CD4-positive, alpha-beta T cell (primary cell): Measurements from ENCODE around the gene BOLA3. TPM values are rescaled to one million over a fixed set of nuclear protein-coding genes. Genes with fewer than 3 reads are reported as not detected.

Source experiments
- ATAC-seq: fragments of 200-7000 bp; cut with Tn5 transposase; one replicate; pipeline ENCODE4 v1.10.0; 2022; ENCODE audit warnings: mild to moderate bottlenecking; ENCODE audit not compliant: poor library complexity
- CTCF ChIA-PET: fragments of 350-600 bp; sonication (Branson Sonifier 250); formaldehyde crosslinking; loops from one replicate; lab custom pipeline; 2021; ENCODE audit warnings: antibody characterized with exemption, inconsistent platforms; lab: Charles Lee
- POLR2A ChIA-PET: fragments of 350-600 bp; sonication (Branson Sonifier 250); formaldehyde crosslinking; loops from one replicate; lab custom pipeline; 2021; ENCODE audit warnings: antibody characterized with exemption, inconsistent platforms; lab: Charles Lee
- DNase-seq, 14 experiments: peaks; one replicate each; pipeline ENCODE4 v3.0.0-alpha.2; 2013 to 2020; ENCODE audit warnings: mixed read lengths in 2 of 14
- H3K27ac ChIP-seq, 2 donors: one replicate each; pipeline versions ENCODE4 v1.5.1 to v1.7.0; 2013; ENCODE audit warnings: low read length in 2 of 2, low read depth in 1 of 2, mild to moderate bottlenecking in 1 of 2
- H3K27me3 ChIP-seq, 2 experiments: 1 replicate in 1 of 2; 2 replicates in 1 of 2; pipeline versions ENCODE4 v1.6.1 to v1.7.0; 2013; ENCODE audit warnings: low read length in 2 of 2, control low read depth in 1 of 2, mild to moderate bottlenecking in 1 of 2, moderate library complexity in 1 of 2; ENCODE audit not compliant: insufficient read depth in 2 of 2, control insufficient read depth in 1 of 2
- H3K36me3 ChIP-seq: one replicate; pipeline ENCODE4 v1.6.1; 2013; ENCODE audit warnings: low read length, control low read depth; ENCODE audit not compliant: insufficient read depth
- H3K4me1 ChIP-seq: one replicate; pipeline ENCODE4 v1.6.1; 2013; ENCODE audit warnings: low read length, control low read depth; ENCODE audit not compliant: insufficient read depth
- H3K4me3 ChIP-seq: one replicate; pipeline ENCODE4 v1.5.1; 2013; ENCODE audit warnings: mild to moderate bottlenecking, low read length, moderate library complexity
- H3K9me3 ChIP-seq, 2 experiments: 1 replicate in 1 of 2; 2 replicates in 1 of 2; pipeline versions ENCODE4 v1.6.1 to v1.7.0; 2013; ENCODE audit warnings: low read length in 2 of 2, mild to moderate bottlenecking in 2 of 2, control low read depth in 1 of 2, moderate library complexity in 1 of 2; ENCODE audit not compliant: control insufficient read depth in 1 of 2, insufficient read depth in 1 of 2
- H3K27ac Mint-ChIP-seq: one replicate; pipeline ENCODE4 v1.8.0; 2020; ENCODE audit warnings: mixed read lengths
- H3K27me3 Mint-ChIP-seq: one replicate; pipeline ENCODE4 v1.8.0; 2021; ENCODE audit warnings: mixed read lengths
- H3K36me3 Mint-ChIP-seq: one replicate; pipeline ENCODE4 v1.8.0; 2021; ENCODE audit warnings: low read depth, mixed read lengths
- H3K4me1 Mint-ChIP-seq: one replicate; pipeline ENCODE4 v1.8.0; 2021; ENCODE audit warnings: low read depth, mixed read lengths
- H3K4me3 Mint-ChIP-seq: one replicate; pipeline ENCODE4 v1.8.0; 2020; ENCODE audit warnings: mild to moderate bottlenecking, mixed read lengths
- H3K9me3 Mint-ChIP-seq: one replicate; pipeline ENCODE4 v1.8.0; 2020; ENCODE audit warnings: mixed read lengths
- intact Hi-C, 2 experiments: fragments of 100-400 bp; cut with DNase I in 1 of 2; cut with micrococcal nuclease in 1 of 2; formaldehyde crosslinking; loops; one replicate each; pipeline versions ENCODE4 v1.15.1 to v1.9.0; 2023 to 2025; cut with DNase I, micrococcal nuclease
- total RNA-seq, 174 experiments: library from RNA in 2 of 174; stranded (reverse) in 2 of 174; gene quantifications; one replicate each; pipeline ENCODE4 v1.2.3 and lab custom pipeline; 2021 to 2026
- TF ChIP-seq, protein P1 (sequence below): fragments of 200-600 bp; IDR thresholded peaks from one replicate; pipeline ENCODE4 v1.8.0; 2022; ENCODE audit warnings: antibody characterized with exemption, mild to moderate bottlenecking

BOLA3 gene
- total RNA-seq, 2 experiments from 2014 or later = 11.4 to 12.9 TPM

DNA sequence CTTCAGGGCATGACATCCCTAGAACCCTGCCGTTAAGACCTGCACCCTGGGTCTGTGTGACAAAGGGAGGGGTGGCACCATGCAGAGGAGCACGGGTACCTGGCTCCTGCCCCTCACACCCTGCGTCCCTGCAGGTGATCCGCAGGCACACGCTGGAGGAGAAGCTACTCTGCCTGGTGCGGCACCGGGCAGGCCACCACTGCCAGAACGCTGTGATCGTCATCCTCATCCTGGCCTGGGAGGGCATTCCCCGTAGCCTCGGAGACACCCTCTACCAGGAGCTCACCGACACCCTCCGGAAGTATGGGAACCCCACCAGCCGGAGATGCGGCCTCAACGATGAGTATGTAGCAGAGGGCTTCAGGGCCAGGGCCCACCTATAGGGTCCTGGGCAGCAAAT, 60.0 kb downstream of the BOLA3 start:
- H3K9me3 ChIP-seq = no peaks in the 10 kb centered on the region
- ATAC-seq (no peak), DNase-seq (no peak)
- no peaks in the 10 kb centered on the region for H3K27me3 Mint-ChIP-seq
- H3K36me3 ChIP-seq = peaks cover 73% of the 10 kb centered on the region
- H3K4me1 Mint-ChIP-seq = no peaks in the 10 kb centered on the region
- POLR2A ChIA-PET = no interaction called here
- CTCF ChIA-PET = no interaction called here
- no peak overlapping the region for H3K4me3 Mint-ChIP-seq
- H3K9me3 Mint-ChIP-seq = no peaks in the 10 kb centered on the region
- no peaks in the 10 kb centered on the region for H3K4me1 ChIP-seq
- intact Hi-C loops = no loop called here
- TF ChIP-seq, protein P1, sequence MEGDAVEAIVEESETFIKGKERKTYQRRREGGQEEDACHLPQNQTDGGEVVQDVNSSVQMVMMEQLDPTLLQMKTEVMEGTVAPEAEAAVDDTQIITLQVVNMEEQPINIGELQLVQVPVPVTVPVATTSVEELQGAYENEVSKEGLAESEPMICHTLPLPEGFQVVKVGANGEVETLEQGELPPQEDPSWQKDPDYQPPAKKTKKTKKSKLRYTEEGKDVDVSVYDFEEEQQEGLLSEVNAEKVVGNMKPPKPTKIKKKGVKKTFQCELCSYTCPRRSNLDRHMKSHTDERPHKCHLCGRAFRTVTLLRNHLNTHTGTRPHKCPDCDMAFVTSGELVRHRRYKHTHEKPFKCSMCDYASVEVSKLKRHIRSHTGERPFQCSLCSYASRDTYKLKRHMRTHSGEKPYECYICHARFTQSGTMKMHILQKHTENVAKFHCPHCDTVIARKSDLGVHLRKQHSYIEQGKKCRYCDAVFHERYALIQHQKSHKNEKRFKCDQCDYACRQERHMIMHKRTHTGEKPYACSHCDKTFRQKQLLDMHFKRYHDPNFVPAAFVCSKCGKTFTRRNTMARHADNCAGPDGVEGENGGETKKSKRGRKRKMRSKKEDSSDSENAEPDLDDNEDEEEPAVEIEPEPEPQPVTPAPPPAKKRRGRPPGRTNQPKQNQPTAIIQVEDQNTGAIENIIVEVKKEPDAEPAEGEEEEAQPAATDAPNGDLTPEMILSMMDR = no peak
- no peak overlapping the region for H3K27ac Mint-ChIP-seq
- no peak overlapping the region for H3K27ac ChIP-seq
- H3K4me3 ChIP-seq = no peak overlapping the region
- H3K36me3 Mint-ChIP-seq = peaks cover 87% of the 10 kb centered on the region
- no peaks in the 10 kb centered on the region for H3K27me3 ChIP-seq

DNA sequence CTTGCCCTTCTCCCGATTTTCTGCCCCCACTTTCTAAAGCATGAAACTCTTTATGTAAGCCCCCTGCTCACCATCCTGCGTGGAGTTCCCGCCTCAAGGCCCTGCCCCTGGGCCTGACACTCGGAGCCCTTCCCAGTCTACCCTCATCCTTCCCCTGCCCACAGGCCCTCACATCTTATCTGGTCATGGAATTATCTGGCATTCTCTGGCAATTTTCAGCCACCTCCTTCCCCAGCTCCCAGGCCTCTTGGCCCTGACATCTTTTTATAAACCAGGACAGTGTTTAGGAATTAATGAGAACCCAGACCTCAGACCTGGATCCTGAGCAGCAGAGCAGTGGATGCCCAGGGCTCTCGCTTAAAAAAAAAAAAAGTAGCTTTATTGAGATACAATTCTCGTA, 61.7 kb downstream of the BOLA3 start:
- intact Hi-C loops = no loop called here
- Mint-ChIP-seq H3K4me1 (no peaks in the 10 kb centered on the region), H3K27me3 (no peaks in the 10 kb centered on the region), H3K27ac (no peak overlapping the region), H3K9me3 (no peaks in the 10 kb centered on the region), H3K4me3 (no peak overlapping the region), H3K36me3 (peaks cover 91% of the 10 kb centered on the region)
- no peaks in the 10 kb centered on the region for H3K9me3 ChIP-seq
- H3K4me3 ChIP-seq = no peak overlapping the region
- DNase-seq (no peak), ATAC-seq (no peak)
- ChIA-PET POLR2A (no interaction called here), CTCF (no interaction called here)
- H3K36me3 ChIP-seq = peaks cover 71% of the 10 kb centered on the region
- TF ChIP-seq, protein P1 = no peak
- no peaks in the 10 kb centered on the region for H3K27me3 ChIP-seq
- no peaks in the 10 kb centered on the region for H3K4me1 ChIP-seq
- H3K27ac ChIP-seq = no peak overlapping the region

Other genes starting within 250 kb of the BOLA3 start
- gene DGUOK, start 221.0 kb downstream of the BOLA3 start, total RNA-seq = 10 to 100 TPM; 30.5 to 32.0 TPM
- 10 to 100 TPM; 22.2 to 24.1 TPM for gene TET3, start 163.0 kb downstream of the BOLA3 start, total RNA-seq
- 100 to 1,000 TPM; 150 to 159 TPM for gene MOB1A, start 31.0 kb upstream of the BOLA3 start, total RNA-seq
- gene MTHFD2, start 50.7 kb upstream of the BOLA3 start, total RNA-seq = 10 to 100 TPM; 18.6 to 21.6 TPM
- gene SLC4A5, start 195.5 kb upstream of the BOLA3 start, total RNA-seq = 10 to 100 TPM in 1 of 2 experiments, 1 to 10 TPM in 1; 7.8 to 10.4 TPM
- gene DCTN1, start 232.4 kb upstream of the BOLA3 start, total RNA-seq = 10 to 100 TPM; 51.4 to 60.7 TPM